Measurements from ENCODE around the gene PRKCA.
"Not testable (repeated sequence)": the region's sequence is repeated elsewhere in the genome, so short reads cannot be mapped to it uniquely, and the experiment has no call there.

Gene PRKCA

DNA sequence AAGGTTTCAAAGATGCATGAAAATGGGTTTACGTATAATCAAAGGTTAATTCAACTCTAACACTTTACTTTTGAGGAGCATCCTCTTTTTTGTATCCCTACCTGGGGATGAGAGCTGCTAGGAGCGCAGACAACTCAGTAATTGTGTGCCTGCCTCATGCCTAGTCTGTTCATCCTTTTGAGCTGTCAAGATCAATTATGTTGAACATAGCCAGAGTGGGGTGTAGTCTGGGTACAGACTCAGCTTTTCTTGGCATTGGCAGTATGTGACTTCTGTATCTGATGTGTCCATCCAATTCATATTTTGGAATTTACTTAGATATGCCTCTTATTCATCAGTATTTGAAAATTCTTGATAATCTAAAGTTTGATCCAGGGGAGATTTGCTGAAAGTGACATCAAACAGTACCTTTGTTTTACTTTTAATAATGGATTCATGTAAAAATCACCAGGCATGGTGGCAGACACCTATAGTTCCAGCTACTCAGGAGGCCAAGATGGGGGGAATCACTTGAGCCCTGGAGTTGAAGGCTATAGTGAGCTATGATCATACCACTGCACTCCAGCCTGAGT is 24.1 kb downstream of the PRKCA start:
- no peak for DNase-seq (ENCODE audit: low read depth)

- DNase-seq (ENCODE audit: low read depth): no peak
Measured at GRCh38 chr17:66330646-66331037, 28.2 kb downstream of the PRKCA start.

- no peak for DNase-seq (ENCODE audit: low read depth)
Measured at GRCh38 chr17:66331038-66331816, 28.8 kb downstream of the PRKCA start.

DNA sequence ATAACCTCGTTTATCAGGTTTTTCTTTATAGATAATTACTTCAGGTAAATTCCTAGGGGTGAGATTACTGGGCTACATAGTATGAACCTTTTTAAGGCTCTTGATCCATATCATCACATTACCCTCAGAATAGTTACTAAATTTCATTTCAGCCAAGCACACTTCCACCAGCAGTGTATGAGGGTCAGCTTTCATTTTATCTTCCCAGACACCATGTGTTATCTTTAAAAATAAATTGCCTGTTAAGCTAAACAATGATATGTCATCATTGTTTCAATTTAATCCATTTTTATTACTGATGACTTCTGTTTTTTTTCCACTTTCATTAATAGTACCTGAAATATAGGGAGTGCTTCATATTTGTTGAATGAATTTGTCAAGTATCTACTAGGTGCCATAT is 33.4 kb downstream of the PRKCA start:
- DNase-seq (ENCODE audit: low read depth): no peak

GRCh38 chr17:66337268-66337667 is 34.9 kb downstream of the PRKCA start:
- no peak for DNase-seq (ENCODE audit: low read depth)

DNA sequence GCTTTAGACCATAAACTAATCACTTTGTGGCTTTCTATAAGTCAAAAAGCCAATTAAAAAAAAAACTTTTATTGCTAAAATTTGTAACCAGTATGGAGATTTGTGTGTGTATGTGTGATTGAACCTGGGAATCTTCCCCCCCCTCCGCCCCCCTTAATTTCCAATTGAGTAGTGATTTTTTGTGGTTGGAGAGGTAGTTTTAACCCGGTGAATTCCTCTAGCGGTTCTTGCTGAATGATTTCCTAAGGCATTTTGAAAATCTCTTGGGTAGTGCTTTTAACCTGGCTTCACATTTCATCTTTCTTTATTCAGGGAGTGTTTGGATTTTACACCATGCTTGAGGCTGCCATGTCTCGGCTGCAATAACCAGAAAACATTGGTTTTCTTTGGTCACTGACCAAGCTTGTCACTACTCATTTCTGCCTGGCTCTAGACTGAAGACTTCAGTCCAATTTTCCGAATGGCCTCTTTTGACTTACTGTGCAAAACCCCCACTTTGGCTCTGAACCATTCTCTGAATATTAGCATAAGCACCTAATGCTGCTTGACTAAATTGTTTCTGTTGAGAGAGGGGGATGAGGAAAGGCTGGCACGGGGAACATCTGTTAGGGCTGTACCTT is 35.6 kb downstream of the PRKCA start:
- DNase-seq (ENCODE audit: low read depth): no peak

DNA sequence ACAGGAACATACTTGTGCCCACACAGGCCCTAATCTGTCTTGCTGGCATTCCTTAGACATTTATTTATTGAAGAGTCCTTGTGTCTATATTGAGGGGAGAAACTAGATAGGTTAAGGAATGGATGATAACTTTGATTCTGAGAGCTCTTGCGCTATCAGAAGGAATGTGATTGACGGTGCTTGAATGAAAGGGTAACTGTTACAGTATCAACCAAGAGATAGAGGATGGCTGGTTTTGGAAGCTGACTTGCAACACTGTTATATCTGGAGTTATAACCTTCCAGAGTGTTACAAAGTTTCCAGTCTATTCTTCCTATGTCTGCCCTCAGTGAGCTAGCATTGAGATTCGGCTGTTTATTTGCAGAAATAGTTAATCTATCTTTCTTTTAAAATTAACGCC is 36.5 kb downstream of the PRKCA start:
- no peak for DNase-seq (ENCODE audit: low read depth)

- DNase-seq (ENCODE audit: low read depth): no peak
Measured at GRCh38 chr17:66339561-66339960, 37.1 kb downstream of the PRKCA start.

GRCh38 chr17:66340720-66341119 is 38.3 kb downstream of the PRKCA start:
- no peak for DNase-seq (ENCODE audit: low read depth)

GRCh38 chr17:66341462-66341861 is 39.0 kb downstream of the PRKCA start:
- DNase-seq (ENCODE audit: low read depth): no peak

- DNase-seq (ENCODE audit: low read depth): not testable (repeated sequence)
Measured at GRCh38 chr17:66342263-66342662, 39.9 kb downstream of the PRKCA start.

DNA sequence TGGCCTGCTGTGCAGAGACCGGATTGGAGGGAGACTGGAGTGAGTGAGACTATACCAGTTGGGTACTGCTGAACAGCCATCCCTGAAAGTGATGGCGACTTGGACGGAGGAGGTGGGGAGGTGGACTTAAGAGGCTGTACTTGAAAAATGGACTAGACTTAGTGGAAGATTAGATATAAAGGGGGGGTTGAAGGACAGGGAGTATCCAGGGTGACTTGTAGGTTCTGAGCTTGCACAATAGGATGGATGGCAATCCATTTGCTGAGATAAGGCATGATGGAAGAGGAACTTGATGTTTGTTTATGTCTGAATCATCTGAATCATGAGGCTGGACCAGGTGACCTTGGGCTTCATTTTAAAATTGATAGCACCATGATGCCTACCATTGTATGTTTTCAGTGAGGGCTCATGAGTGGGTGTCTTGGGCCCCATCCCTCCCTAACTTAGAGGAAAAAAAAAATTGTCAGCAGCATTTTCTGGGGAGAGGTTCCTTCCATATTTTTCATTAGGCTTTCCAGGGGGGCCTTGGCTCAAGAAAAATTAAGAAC is 41.2 kb downstream of the PRKCA start:
- no peak for DNase-seq (ENCODE audit: low read depth)

DNA sequence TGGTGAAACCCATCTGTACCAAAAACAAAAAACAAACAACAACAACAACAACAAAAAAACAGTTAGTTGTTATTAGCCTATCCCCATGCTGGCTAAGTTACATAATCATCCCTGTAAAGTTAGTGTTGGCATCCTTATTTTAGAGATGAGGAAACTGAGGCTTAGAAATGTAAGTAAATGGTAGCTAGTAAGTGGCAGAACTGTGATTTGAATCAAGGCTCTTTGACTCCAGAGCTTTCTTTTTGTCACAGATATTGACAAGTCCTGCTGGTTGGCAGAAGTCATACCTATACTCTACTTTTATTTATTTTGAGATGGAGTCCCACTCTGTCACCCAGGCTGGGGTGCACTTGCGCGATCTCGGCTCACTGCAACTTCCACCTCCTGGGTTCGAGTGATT is 42.1 kb downstream of the PRKCA start:
- no peak for DNase-seq (ENCODE audit: low read depth)

- no peak for DNase-seq (ENCODE audit: low read depth)
Measured at GRCh38 chr17:66345264-66345663, 42.9 kb downstream of the PRKCA start.

DNA sequence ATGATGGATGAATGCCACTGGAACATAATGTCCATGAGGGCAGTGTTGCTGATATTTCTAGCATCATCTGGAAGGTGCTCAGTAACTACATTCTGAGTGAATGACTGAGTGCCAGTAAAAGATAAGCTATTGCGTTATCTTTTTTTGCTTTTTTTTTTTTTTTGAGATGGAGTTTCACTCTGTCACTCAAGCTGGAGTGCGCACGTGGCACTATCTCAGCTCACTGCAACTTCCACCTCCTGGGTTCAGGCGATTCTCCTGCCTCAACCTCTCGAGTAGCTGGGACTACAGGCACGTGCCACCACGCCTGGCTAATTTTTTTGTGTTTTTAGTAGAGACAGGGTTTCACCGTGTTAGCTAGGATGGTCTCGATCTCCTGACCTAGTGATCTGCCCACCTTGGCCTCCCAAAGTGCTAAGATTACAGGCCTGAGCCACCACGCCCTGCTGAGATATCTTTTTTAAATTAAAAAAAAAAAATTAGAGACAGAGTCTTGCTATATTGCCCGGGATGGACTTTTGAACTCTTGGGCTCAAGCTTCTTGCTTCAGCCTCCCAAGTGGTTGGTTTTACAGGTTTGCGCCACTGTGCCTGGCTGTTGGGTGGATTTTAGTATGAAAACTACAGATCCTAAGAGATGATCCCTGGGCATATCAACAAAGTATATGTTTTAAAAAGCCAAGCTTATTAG is 43.7 kb downstream of the PRKCA start:
- DNase-seq (ENCODE audit: low read depth): not testable (repeated sequence)

DNA sequence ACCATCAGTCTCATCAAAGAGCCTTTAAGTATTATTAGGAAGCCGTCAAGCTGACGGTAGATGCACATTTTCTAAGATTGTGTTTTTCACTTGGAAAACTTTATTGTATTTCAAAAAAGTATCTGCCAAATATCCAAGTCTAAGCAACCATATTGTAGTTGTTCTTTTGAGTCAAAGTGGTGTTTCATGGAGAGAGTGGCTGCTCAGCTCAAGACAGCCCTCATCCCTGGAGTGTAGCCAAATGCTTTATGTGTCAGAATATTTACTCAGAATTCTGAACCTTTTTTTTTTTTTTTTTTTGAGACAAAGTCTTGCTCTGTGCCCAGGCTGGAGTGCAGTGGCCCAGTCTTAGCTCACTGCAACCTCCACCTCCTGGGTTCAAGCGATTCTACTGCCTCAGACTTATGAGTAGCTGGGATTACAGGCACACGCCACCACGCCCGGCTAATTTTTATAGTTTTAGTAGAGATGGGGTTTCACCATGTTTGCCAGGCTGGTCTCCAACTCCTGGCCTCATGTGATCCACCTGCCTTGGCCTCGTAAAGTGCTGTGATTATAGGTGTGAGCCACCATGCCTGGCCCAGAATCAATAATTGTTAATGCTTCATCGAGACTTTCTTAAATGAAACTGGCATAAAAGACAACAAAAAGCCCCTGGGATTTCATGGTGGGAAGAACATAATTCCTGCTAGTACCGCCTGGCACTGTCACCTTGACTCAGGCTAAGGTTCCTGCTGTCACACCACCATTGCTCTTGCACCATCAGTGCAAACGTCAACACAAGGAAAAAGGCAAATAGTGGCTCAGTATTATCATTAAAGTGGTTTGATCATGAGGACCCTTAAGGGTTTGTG is 45.5 kb downstream of the PRKCA start:
- no peak for DNase-seq (ENCODE audit: low read depth)

DNA sequence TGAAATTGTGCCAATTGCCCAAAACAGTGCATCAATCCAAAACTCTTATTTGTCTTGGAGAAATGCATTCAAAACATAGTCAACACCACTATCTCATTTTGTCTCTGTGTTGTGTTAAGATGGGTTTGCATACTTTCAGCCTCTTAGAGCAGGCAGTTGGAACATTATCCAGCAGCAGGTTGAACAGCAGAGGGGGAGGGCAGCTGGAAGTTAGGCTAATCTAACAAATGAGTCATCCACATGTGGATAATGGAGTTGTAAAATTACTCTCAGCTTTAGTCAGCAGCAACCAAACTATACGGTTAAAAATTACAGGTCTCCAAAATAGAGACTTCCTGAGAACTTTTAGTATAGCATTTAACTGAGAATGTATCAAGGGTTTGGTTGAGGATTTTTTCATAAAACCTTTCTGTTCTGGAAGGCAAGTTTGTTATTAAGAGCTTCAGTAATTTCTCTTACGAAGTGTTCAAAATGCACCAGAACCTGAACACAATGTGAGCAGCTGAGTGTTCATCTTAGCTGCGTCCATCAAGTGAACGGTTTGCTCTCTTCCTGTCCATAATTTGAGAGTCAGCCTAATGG is 46.3 kb downstream of the PRKCA start:
- peak; percentile 56 for DNase-seq (ENCODE audit: low read depth)

DNA sequence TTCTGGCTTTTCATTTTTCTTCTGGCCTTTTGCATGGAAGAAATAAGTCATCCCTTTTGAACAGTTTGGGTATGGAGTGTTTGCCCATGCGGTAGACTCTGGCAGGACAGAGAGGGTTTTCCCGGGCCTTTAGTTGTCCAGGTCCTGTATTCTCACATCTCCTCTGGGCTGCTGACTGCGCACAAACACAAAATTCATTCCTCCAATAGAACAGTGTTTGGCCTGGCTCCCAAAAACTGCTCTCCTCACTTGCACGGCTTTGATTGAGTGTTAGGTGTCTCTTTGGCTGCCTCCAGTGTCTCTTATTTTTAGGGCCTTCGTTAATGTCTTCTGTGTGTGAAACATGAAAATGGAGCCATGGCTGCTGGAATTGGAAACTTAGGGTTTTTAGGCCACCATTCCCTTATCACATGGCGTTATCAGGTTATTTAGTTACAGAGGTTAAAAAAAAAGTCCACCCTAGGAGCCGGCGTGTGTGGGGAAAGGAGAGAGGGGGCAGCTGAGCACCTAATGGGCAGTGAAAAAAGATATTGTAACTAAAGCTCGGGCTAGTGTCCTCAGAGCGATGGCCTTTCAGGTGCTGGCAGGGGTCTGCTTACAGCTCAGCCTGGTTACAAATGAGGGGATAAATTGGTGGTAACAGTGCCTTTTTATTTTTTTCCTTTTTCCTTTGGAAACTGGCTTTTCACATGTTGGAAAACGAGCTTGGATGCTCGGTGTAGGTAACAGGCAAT is 47.3 kb downstream of the PRKCA start:
- DNase-seq (ENCODE audit: low read depth): no peak

DNA sequence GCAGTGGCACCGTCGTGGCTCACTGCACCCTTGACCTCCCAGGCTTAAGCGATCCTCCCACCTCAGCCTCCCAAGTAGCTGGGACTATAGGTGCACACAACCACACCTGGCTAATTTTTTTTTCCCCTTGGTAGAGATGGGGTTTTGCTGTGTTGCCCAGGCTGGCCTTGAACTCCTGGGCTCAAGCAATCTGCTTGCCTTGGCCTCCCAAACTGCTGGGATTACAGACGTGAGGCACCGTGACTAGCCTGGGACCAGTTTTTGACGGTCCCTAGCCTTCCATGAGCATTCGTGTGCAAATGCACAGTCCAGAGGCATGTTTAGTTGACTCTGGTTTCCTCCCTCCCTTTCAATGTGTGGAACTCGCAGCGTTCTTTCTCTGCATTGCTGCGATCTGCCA is 48.2 kb downstream of the PRKCA start:
- DNase-seq (ENCODE audit: low read depth): not testable (repeated sequence)

DNA sequence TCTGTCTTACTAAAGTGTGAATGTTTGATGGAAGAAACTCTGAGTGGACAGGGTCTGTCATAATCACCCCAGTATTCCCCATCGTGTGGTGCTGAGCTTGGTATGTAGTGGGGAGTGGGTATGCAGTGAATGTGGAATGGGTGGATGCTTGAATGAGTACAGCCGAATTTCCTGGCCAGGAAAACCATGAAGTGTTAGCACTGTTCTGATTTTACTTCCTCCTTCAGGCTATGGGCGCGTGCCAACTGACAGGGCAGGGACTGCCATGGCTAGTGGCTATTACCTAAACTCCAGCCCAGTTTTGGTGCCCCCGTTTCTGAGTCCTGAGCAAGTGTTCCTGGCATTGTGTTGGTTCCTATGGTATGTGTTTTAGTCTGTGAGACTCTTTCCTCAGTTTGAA is 48.6 kb downstream of the PRKCA start:
- DNase-seq (ENCODE audit: low read depth): no peak

GRCh38 chr17:66351701-66352100 is 49.3 kb downstream of the PRKCA start:
- no peak for DNase-seq (ENCODE audit: low read depth)
